AG10803 (cell line): ENCODE data around the gene PHKB.

Experiments
- DNase-seq: peaks from one replicate; pipeline ENCODE4 v3.0.0; 2010; ENCODE audit warnings: low read depth
- H3K4me3 ChIP-seq: 2 replicates; pipeline ENCODE4 v1.5.1; 2011; ENCODE audit warnings: mild to moderate bottlenecking, low read length, control low read depth
- CTCF ChIP-seq: conservative IDR thresholded peaks from 2 replicates; pipeline ENCODE4 v1.5.1; 2011; ENCODE audit warnings: mild to moderate bottlenecking, low read length, control low read depth, inconsistent platforms

The PHKB gene

GRCh38 chr16:47731252-47731651, 270.1 kb downstream of the PHKB start:
- no peak for TF ChIP-seq CTCF
- DNase-seq: peak; percentile 85
- H3K4me3 ChIP-seq: no peak overlapping the region

GRCh38 chr16:47732122-47732521, 271.0 kb downstream of the PHKB start:
- H3K4me3 ChIP-seq: no peak overlapping the region
- no peak for TF ChIP-seq CTCF
- no peak for DNase-seq

GRCh38 chr16:47732523-47733111, 271.5 kb downstream of the PHKB start:
- DNase-seq: peak; percentile 90
- H3K4me3 ChIP-seq: no peak overlapping the region; the same call in 1 of the 2 replicates
- TF ChIP-seq CTCF: no peak

- DNase-seq: no peak
- no peak for TF ChIP-seq CTCF
- H3K4me3 ChIP-seq: no peak overlapping the region
Observed at GRCh38 chr16:47734081-47734857, 273.1 kb downstream of the PHKB start.

- no peak for DNase-seq
- no peak overlapping the region for H3K4me3 ChIP-seq
- TF ChIP-seq CTCF: no peak
Observed at GRCh38 chr16:47734987-47735594, 274.0 kb downstream of the PHKB start.

GRCh38 chr16:47750371-47750770, 289.2 kb downstream of the PHKB start:
- no peak overlapping the region for H3K4me3 ChIP-seq
- no peak for TF ChIP-seq CTCF
- DNase-seq: no peak
